Measurements from ENCODE around the gene LSM11.
"Not testable (repeated sequence)": the region's sequence is repeated elsewhere in the genome, so short reads cannot be mapped to it uniquely, and the experiment has no call there.

Gene LSM11

GRCh38 chr5:157743163-157744050 lies at the start of gene LSM11:
Gene LSM11, plus strand, starts transcription at chr5:157743712. Its CDS starts 39 bp downstream, at chr5:157743751.
- peak; percentile 93 for DNase-seq

- DNase-seq = not testable (repeated sequence)
Observed at GRCh38 chr5:157693816-157694215, 49.7 kb upstream of the LSM11 start.

- not testable (repeated sequence) for DNase-seq
Observed at GRCh38 chr5:157696154-157696553, 47.4 kb upstream of the LSM11 start.

GRCh38 chr5:157698674-157699073 lies 44.8 kb upstream of the LSM11 start:
- not testable (repeated sequence) for DNase-seq

- DNase-seq = no peak
Observed at GRCh38 chr5:157703736-157704135, 39.8 kb upstream of the LSM11 start.

- DNase-seq = no peak
Observed at GRCh38 chr5:157708866-157709265, 34.6 kb upstream of the LSM11 start.

GRCh38 chr5:157709346-157709745 lies 34.2 kb upstream of the LSM11 start:
- DNase-seq = no peak

GRCh38 chr5:157710431-157710830 lies 33.1 kb upstream of the LSM11 start:
- peak; percentile 7 for DNase-seq

DNA sequence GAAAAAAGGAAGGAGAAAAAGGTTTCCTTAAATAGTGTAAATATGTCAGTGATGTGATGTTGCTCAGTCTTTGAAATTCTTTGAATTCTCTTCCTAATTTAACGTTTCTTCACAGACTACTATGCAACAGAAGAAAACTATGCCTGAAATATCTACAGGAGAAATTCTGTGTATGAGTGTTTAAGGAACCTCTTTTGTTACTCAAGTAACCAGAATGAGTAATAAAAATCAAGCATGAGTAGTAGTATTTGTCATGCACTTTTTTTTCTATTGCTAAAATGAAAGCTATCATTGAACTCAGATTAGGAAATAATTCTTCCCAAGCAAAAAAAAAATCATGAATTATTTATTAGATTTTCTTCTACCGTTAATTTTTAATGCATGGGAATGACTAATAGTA lies 32.6 kb upstream of the LSM11 start:
- DNase-seq = peak; percentile 55

- DNase-seq = no peak
Observed at GRCh38 chr5:157713830-157714595, 29.5 kb upstream of the LSM11 start.

GRCh38 chr5:157714596-157714864 lies 29.0 kb upstream of the LSM11 start:
- DNase-seq = no peak

DNA sequence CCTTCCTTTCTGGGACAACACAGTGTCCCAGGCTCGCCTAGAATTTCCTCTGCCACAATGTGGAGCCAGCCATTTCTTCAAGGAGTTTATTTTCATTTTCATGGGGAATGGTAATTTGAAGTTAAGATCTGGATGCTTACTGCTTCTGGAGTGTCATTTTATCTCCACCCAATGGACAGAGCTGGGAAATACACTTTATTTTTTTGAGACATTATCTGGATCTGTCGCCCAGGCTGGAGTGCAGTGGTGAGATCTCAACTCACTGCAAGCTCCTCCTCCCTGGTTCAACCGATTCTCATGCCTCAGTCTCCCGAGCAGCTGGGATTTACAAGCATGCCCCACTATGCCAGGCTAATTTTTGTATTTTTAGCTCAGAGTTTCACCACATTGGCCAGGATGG lies 25.0 kb upstream of the LSM11 start:
- peak; percentile 71 for DNase-seq

DNA sequence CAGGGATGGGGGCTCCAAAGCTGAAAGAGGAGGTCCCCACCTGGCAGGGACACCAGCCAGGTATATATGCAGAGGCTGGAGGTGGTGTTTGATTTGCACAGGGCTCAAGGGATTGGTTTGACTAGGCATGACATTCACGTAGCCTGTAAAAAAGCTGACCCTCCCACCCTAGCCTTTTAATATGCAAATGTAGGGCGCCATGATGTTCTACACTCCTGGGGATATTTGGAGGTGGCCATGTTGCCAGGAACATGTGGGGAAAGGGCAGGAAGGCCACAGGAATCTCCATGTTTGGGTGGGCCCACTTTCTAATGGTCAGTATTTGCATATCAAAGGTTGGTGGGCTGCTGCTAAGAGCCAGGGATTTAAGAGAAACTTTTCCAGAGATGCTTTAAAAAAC lies 24.3 kb upstream of the LSM11 start:
- no peak for DNase-seq

DNA sequence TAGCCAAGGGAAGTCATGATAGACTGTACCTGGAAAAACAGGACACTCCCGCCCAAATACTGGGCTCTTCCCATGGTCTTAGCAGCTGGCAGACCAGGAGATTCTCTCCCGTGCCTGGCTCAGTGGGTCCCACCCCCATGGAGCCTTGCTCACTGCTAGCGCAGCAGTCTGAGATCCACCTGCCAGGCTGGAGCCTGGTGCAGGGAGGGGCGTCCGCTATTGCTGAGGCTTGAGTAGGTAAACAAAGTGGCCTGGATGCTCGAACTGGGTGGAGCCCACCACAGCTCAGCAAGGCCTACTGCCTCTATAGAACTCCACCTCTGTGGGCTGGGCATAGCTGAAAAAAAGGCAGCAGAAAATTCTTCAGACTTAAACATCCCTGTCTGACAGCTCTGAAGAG lies 22.4 kb upstream of the LSM11 start:
- no peak for DNase-seq

- DNase-seq = not testable (repeated sequence)
Observed at GRCh38 chr5:157722895-157723294, 20.6 kb upstream of the LSM11 start.

DNA sequence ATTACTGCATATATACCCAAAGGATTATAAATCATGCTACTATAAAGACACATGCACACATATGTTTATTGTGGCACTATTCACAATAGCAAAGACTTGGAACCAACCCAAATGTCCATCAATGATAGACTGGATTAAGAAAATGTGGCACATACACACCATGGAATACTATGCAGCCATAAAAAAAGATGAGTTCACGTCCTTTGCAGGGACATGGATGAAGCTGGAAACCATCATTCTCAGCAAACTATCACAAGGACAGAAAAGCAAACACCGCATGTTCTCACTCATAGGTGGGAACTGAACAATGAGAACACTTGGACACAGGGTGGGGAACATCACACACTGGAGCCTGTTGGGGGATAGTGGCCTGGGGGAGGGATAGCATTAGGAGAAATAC lies 16.9 kb upstream of the LSM11 start:
- not testable (repeated sequence) for DNase-seq

GRCh38 chr5:157727858-157728257 lies 15.7 kb upstream of the LSM11 start:
- not testable (repeated sequence) for DNase-seq

GRCh38 chr5:157729858-157730257 lies 13.7 kb upstream of the LSM11 start:
- peak; percentile 22 for DNase-seq

GRCh38 chr5:157730900-157731271 lies 12.6 kb upstream of the LSM11 start:
- no peak for DNase-seq

- peak; percentile 99 for DNase-seq
Observed at GRCh38 chr5:157731272-157732129, 12.0 kb upstream of the LSM11 start, which contains the start of gene THG1L. Gene THG1L, plus strand, starts transcription at chr5:157731420. Its CDS starts 21 bp downstream, at chr5:157731441.

GRCh38 chr5:157732130-157732514 lies 11.4 kb upstream of the LSM11 start:
- DNase-seq = no peak

DNA sequence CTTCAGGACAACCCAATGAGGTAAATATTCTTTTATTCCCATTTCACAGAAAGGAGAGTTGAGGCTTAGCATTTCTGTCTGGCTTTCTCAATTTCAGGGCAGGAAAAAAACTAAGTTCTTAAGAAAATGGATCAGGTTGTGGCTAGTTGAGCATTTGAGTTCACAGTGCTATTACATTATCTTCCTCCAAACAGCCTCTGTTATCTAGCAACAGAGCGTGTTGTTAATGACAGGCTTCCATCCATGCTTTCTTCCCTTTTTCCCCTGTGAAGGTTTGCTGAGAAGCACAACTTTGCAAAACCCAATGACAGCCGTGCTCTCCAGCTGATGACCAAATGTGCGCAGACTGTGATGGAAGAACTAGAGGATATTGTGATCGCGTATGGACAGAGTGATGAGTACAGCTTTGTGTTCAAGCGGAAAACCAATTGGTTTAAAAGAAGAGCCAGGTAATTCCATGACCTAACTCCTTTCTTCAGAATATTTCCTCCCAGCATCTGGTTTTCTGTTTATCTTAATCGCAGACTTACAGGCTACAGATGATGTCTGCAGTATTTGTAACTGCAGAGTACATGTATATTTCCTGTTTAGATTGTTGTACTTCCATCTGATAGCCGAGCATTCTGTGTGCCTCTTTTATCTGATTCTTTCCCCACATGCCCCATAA lies 10.8 kb upstream of the LSM11 start:
- no peak for DNase-seq

- no peak for DNase-seq
Observed at GRCh38 chr5:157734436-157734835, 9.1 kb upstream of the LSM11 start.
